Measurements from ENCODE around the gene HOXC9.

The HOXC9 gene

GRCh38 chr12:54004841-54005530, 5.0 kb downstream of the HOXC9 start:
- peak overlapping the region; percentile 12 for H3K4me3 ChIP-seq (ENCODE audit: low read depth, low read length)
- no peak for TF ChIP-seq CTCF (IDR thresholded peaks at IDR 0.05; ENCODE audit: low read depth, low read length)
- in situ Hi-C loops (cut with HindIII; ENCODE audit: low sequenced_read_pairs) = loop anchor here (25.0 kb wide), 1 partner anchor 182 kb away; the partner anchor contains the start of gene SMUG1
- no peak for DNase-seq (ENCODE audit: low read depth, low spot score)

- in situ Hi-C loops (cut with HindIII; ENCODE audit: low sequenced_read_pairs) = loop anchor here (25.0 kb wide), 1 partner anchor 182 kb away; the partner anchor contains the start of gene SMUG1
- TF ChIP-seq CTCF (IDR thresholded peaks at IDR 0.05; ENCODE audit: low read depth, low read length) = no peak
- no peak overlapping the region for H3K4me3 ChIP-seq (ENCODE audit: low read depth, low read length)
- no peak for DNase-seq (ENCODE audit: low read depth, low spot score)
Observed at GRCh38 chr12:54005531-54005852, 5.5 kb downstream of the HOXC9 start.

- peak; percentile 81 for DNase-seq (ENCODE audit: low read depth, low spot score)
- in situ Hi-C loops (cut with HindIII; ENCODE audit: low sequenced_read_pairs) = loop anchor here (25.0 kb wide), 1 partner anchor 181 kb away; the partner anchor contains the start of gene SMUG1
- peak; percentile 81 for TF ChIP-seq CTCF (IDR thresholded peaks at IDR 0.05; ENCODE audit: low read depth, low read length)
- H3K4me3 ChIP-seq (ENCODE audit: low read depth, low read length) = no peak overlapping the region
Observed at GRCh38 chr12:54005853-54006558, 6.0 kb downstream of the HOXC9 start.

GRCh38 chr12:54006559-54007220, 6.7 kb downstream of the HOXC9 start:
- TF ChIP-seq CTCF (IDR thresholded peaks at IDR 0.05; ENCODE audit: low read depth, low read length) = no peak
- in situ Hi-C loops (cut with HindIII; ENCODE audit: low sequenced_read_pairs) = loop anchor here (25.0 kb wide), 1 partner anchor 181 kb away; the partner anchor contains the start of gene SMUG1
- no peak for DNase-seq (ENCODE audit: low read depth, low spot score)
- H3K4me3 ChIP-seq (ENCODE audit: low read depth, low read length) = no peak overlapping the region

- no peak for TF ChIP-seq CTCF (IDR thresholded peaks at IDR 0.05; ENCODE audit: low read depth, low read length)
- no peak overlapping the region for H3K4me3 ChIP-seq (ENCODE audit: low read depth, low read length)
- DNase-seq (ENCODE audit: low read depth, low spot score) = no peak
- in situ Hi-C loops (cut with HindIII; ENCODE audit: low sequenced_read_pairs) = loop anchor here (25.0 kb wide), 1 partner anchor 180 kb away; the partner anchor contains the start of gene SMUG1
Observed at GRCh38 chr12:54007538-54008259, 7.7 kb downstream of the HOXC9 start.

- peak overlapping the region; percentile 21 for H3K4me3 ChIP-seq (ENCODE audit: low read depth, low read length)
- in situ Hi-C loops (cut with HindIII; ENCODE audit: low sequenced_read_pairs) = loop anchor here (25.0 kb wide), 1 partner anchor 179 kb away; the partner anchor contains the start of gene SMUG1
- TF ChIP-seq CTCF (IDR thresholded peaks at IDR 0.05; ENCODE audit: low read depth, low read length) = no peak
- no peak for DNase-seq (ENCODE audit: low read depth, low spot score)
Observed at GRCh38 chr12:54008260-54008552, 8.2 kb downstream of the HOXC9 start.
